Lung (tissue), 12 donors: Measurements from ENCODE around the gene PDGFD. TPM values are rescaled to one million over a fixed set of nuclear protein-coding genes. Genes with fewer than 3 reads are reported as not detected.

ENCODE experiments used
- ATAC-seq: fragments of 200-7000 bp; cut with Tn5 transposase; one replicate; pipeline ENCODE4 v1.9.1; 2020; ENCODE audit warnings: moderate number of reproducible peaks; ENCODE audit not compliant: insufficient read depth, low FRiP score
- DNase-seq, 3 donors: peaks; one replicate each; pipeline ENCODE4 v3.0.0-alpha.2; 2013 to 2017
- H3K27ac ChIP-seq, 2 donors: one replicate each; pipeline ENCODE4 v1.5.1; 2013; ENCODE audit warnings: mild to moderate bottlenecking in 2 of 2, moderate library complexity in 2 of 2, control low read depth in 1 of 2, inconsistent platforms in 1 of 2, low read depth in 1 of 2, low read length in 1 of 2
- H3K27me3 ChIP-seq, 3 donors: one replicate each; pipeline ENCODE4 v1.5.1; 2013; ENCODE audit warnings: low read length in 2 of 3; ENCODE audit not compliant: control insufficient read depth in 3 of 3, insufficient read depth in 3 of 3
- H3K36me3 ChIP-seq, 4 donors: one replicate each; pipeline ENCODE4 v1.5.1; 2013; ENCODE audit warnings: low read length in 4 of 4, mild to moderate bottlenecking in 1 of 4, moderate library complexity in 1 of 4; ENCODE audit not compliant: control insufficient read depth in 4 of 4, insufficient read depth in 4 of 4
- H3K4me1 ChIP-seq, 5 donors: one replicate each; pipeline ENCODE4 v1.5.1; 2013; ENCODE audit warnings: low read length in 5 of 5, mild to moderate bottlenecking in 2 of 5, moderate library complexity in 1 of 5; ENCODE audit not compliant: control insufficient read depth in 5 of 5, insufficient read depth in 5 of 5
- H3K4me3 ChIP-seq: one replicate; pipeline ENCODE4 v1.5.1; 2013; ENCODE audit warnings: mild to moderate bottlenecking, control low read depth, moderate library complexity
- H3K9ac ChIP-seq, 2 donors: one replicate each; pipeline ENCODE4 v1.5.1; 2013; ENCODE audit warnings: low read length in 2 of 2, control low read depth in 1 of 2; ENCODE audit not compliant: insufficient read depth in 1 of 2
- H3K9me3 ChIP-seq, 4 donors: one replicate each; pipeline ENCODE4 v1.5.1; 2013; ENCODE audit warnings: low read length in 3 of 4, mild to moderate bottlenecking in 1 of 4, moderate library complexity in 1 of 4; ENCODE audit not compliant: control insufficient read depth in 4 of 4, insufficient read depth in 3 of 4
- CTCF ChIP-seq: IDR thresholded peaks from 2 replicates; pipeline ENCODE4 v1.5.1; 2012; ENCODE audit warnings: mild to moderate bottlenecking; ENCODE audit errors: control extremely low read depth, extremely low read depth
- WGBS, 2 donors: extraction: QIAGEN DNeasy Blood & Tissue Kit; methylation state at CpG; one replicate each; pipeline ENCODE4 v1.1.7; 2013; 5-methylcytosine and 5-hydroxymethylcytosine counted together
- polyA plus RNA-seq, 2 donors: library from polyadenylated mRNA; stranded (reverse); fragments of 200-250 nt; gene quantifications; one replicate each; pipeline ENCODE4 v1.2.1, GENCODE V29; 2013
- total RNA-seq, 2 donors: library from RNA; depleted of rRNA in 1 of 2; stranded (reverse); fragments of >200 nt in 1 of 2; gene quantifications; one replicate each; pipeline ENCODE4 v1.2.1, GENCODE V29; 2014 to 2021
- donor health status: control.
- donor health status: control.
- donor health status: Bipolar disorder and iron deficiency.
- donor health status: healthy.
- donor health status: DM: yes; HTN: yes; CAD: no.

Gene PDGFD
- total and polyA plus RNA-seq, 4 donors, result 0.71 to 10.6 (median 1.4) TPM

DNA sequence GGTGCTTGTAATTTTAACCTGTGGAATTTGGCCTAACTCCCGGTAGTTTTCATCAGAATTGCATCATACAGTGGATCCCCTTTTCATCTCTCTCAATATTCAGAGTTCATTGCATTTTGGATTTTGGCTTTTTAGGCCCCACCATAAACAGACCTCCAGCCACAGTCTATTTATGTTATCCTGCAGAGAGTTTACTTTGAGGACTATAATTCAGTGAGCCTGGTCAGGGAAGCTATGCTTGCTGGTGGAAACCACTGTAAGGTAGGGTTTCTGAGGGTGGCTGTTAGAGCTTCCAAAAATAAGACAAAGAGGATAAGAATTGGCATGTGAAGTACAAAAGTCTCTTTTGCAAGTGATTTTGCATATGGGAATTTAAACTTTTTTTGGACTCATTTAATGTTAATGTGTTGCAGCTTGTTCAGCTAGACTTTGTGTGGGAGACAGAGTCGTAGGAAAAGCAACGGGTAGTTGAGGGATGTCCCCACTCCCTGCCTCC lies 162.3 kb downstream of the PDGFD start:
- Histone ChIP-seq H3K9ac (no peak overlapping the region), H3K27me3 (no peaks in the 10 kb centered on the region), H3K27ac (no peak overlapping the region), H3K9me3 (no peaks in the 10 kb centered on the region), H3K4me1 (no peaks in the 10 kb centered on the region), H3K36me3 (no peaks in the 10 kb centered on the region), H3K4me3 (no peak overlapping the region)
- TF ChIP-seq CTCF, result no peak
- ATAC-seq (no peak), DNase-seq (no peak)
- 83 to 85% methylated on average over 3 of the region's 3 CpGs for WGBS, 2 donors

- Histone ChIP-seq H3K27ac (no peak overlapping the region), H3K27me3 (no peaks in the 10 kb centered on the region), H3K9me3 (no peaks in the 10 kb centered on the region), H3K36me3 (no peaks in the 10 kb centered on the region), H3K9ac (no peak overlapping the region), H3K4me1 (no peaks in the 10 kb centered on the region), H3K4me3 (no peak overlapping the region)
- DNase-seq (no peak), ATAC-seq (no peak)
- TF ChIP-seq CTCF, result no peak
- WGBS, 2 donors, result 75 to 81% methylated on average over 5 of the region's 5 CpGs
These were observed 163.1 kb downstream of the PDGFD start for GRCh38 chr11:104000798-104001197.

GRCh38 chr11:103998826-103999508 lies 165.0 kb downstream of the PDGFD start:
- no peak overlapping the region for H3K4me3 ChIP-seq
- ATAC-seq (no peak), DNase-seq (no peak)
- H3K9me3 ChIP-seq, result no peaks in the 10 kb centered on the region
- H3K9ac ChIP-seq, result no peak overlapping the region
- H3K27me3 ChIP-seq, result no peaks in the 10 kb centered on the region
- no peak for TF ChIP-seq CTCF
- H3K36me3 ChIP-seq, result no peaks in the 10 kb centered on the region
- WGBS, 2 donors, result 93 to 94% methylated on average over 5 of the region's 5 CpGs
- no peaks in the 10 kb centered on the region for H3K4me1 ChIP-seq
- no peak overlapping the region for H3K27ac ChIP-seq

- WGBS, 2 donors, result 90 to 98% methylated on average over 1 of the region's 1 CpG
- no peaks in the 10 kb centered on the region for H3K27me3 ChIP-seq
- no peak for TF ChIP-seq CTCF
- no peaks in the 10 kb centered on the region for H3K9me3 ChIP-seq
- H3K27ac ChIP-seq, result no peak overlapping the region
- H3K9ac ChIP-seq, result no peak overlapping the region
- ATAC-seq (no peak), DNase-seq (no peak)
- no peaks in the 10 kb centered on the region for H3K36me3 ChIP-seq
- no peaks in the 10 kb centered on the region for H3K4me1 ChIP-seq
- H3K4me3 ChIP-seq, result no peak overlapping the region
These were observed 166.9 kb downstream of the PDGFD start for GRCh38 chr11:103997082-103997481.
